ENCODE measurements around the gene NRG3.

NRG3 gene

GRCh38 chr10:82821043-82821442, 946.0 kb downstream of the NRG3 start:
- ATAC-seq, result no peak
- TF ChIP-seq ZNF565 (CRISPR knock-in tag; conservative IDR thresholded peaks at IDR 0.05; ENCODE audit: low read depth), result no peak
- no peak for TF ChIP-seq ISL1 (CRISPR knock-in tag; IDR thresholded peaks at IDR 0.05)
- TF ChIP-seq, protein P1, sequence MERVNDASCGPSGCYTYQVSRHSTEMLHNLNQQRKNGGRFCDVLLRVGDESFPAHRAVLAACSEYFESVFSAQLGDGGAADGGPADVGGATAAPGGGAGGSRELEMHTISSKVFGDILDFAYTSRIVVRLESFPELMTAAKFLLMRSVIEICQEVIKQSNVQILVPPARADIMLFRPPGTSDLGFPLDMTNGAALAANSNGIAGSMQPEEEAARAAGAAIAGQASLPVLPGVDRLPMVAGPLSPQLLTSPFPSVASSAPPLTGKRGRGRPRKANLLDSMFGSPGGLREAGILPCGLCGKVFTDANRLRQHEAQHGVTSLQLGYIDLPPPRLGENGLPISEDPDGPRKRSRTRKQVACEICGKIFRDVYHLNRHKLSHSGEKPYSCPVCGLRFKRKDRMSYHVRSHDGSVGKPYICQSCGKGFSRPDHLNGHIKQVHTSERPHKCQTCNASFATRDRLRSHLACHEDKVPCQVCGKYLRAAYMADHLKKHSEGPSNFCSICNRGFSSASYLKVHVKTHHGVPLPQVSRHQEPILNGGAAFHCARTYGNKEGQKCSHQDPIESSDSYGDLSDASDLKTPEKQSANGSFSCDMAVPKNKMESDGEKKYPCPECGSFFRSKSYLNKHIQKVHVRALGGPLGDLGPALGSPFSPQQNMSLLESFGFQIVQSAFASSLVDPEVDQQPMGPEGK (CRISPR knock-in tag; IDR thresholded peaks at IDR 0.05; ENCODE audit: borderline replicate concordance), result no peak
- no peak for TF ChIP-seq ZFP30 (CRISPR knock-in tag; IDR thresholded peaks at IDR 0.05)
- TF ChIP-seq ESRRG (CRISPR knock-in tag; IDR thresholded peaks at IDR 0.05), result no peak

DNA sequence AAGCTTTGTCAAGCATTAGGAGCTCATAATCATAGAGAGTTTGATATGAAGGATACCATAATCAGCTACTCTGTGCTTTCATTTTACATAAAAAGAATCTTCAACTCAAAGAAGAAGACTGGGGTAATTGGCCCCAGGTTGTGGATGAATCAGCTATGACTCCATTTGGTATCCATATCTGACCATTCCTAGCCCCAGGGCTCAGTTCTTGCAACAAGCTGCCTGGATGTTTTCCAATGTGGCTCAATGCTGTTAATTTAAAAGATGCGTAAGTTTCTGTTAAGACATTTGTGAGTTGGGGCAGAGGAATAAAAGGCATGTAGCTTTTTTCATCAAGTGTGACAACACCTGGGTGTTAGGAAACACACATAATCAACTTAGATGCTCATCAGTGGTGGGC, 951.1 kb downstream of the NRG3 start:
- peak; percentile 58 for ATAC-seq
- TF ChIP-seq ISL1 (CRISPR knock-in tag; IDR thresholded peaks at IDR 0.05) (no peak), PPARA (CRISPR knock-in tag; IDR thresholded peaks at IDR 0.05; ENCODE audit: borderline replicate concordance) (no peak), RARB (CRISPR knock-in tag; IDR thresholded peaks at IDR 0.05) (no peak), CREB5 (CRISPR knock-in tag; IDR thresholded peaks at IDR 0.05; ENCODE audit: low read depth) (no peak)
- TF ChIP-seq, protein P1 (CRISPR knock-in tag; IDR thresholded peaks at IDR 0.05; ENCODE audit: borderline replicate concordance), result no peak

- TF ChIP-seq CREB5 (CRISPR knock-in tag; IDR thresholded peaks at IDR 0.05; ENCODE audit: low read depth), result no peak
- ATAC-seq, result no peak
These were observed 952.9 kb downstream of the NRG3 start for GRCh38 chr10:82827901-82828300.

DNA sequence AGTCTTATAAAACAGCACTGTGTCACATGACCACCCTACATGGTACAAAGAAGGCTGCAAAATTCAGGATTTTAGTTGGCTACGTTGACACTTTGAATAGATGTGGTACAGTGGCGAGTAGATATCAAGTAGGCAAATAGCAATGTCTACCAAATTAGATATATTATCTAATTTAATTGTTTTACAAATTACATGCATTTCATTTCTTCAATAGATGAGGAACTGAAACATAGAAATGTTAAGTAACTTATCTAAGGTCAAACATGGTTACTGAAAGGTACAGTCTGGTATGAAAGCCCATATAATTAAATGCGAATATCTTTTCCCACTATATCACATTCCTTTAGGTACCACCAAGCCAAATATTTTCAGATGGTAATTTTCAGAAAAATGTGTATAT, 972.2 kb downstream of the NRG3 start:
- no peak for TF ChIP-seq OSR1 (CRISPR knock-in tag; IDR thresholded peaks at IDR 0.05)
- TF ChIP-seq ISL1 (CRISPR knock-in tag; IDR thresholded peaks at IDR 0.05), result no peak
- TF ChIP-seq CREB5 (CRISPR knock-in tag; IDR thresholded peaks at IDR 0.05; ENCODE audit: low read depth), result no peak
- TF ChIP-seq ZNF8 (CRISPR knock-in tag; IDR thresholded peaks at IDR 0.05), result no peak
- no peak for TF ChIP-seq BACH2 (CRISPR knock-in tag; IDR thresholded peaks at IDR 0.05; ENCODE audit: borderline replicate concordance)
- no peak for TF ChIP-seq ZFP30 (CRISPR knock-in tag; IDR thresholded peaks at IDR 0.05)
- no peak for TF ChIP-seq POU6F1 (CRISPR knock-in tag; IDR thresholded peaks at IDR 0.05; ENCODE audit: borderline replicate concordance, low read depth)
- no peak for TF ChIP-seq CSDC2 (CRISPR knock-in tag; IDR thresholded peaks at IDR 0.05)
- TF ChIP-seq, protein P2, sequence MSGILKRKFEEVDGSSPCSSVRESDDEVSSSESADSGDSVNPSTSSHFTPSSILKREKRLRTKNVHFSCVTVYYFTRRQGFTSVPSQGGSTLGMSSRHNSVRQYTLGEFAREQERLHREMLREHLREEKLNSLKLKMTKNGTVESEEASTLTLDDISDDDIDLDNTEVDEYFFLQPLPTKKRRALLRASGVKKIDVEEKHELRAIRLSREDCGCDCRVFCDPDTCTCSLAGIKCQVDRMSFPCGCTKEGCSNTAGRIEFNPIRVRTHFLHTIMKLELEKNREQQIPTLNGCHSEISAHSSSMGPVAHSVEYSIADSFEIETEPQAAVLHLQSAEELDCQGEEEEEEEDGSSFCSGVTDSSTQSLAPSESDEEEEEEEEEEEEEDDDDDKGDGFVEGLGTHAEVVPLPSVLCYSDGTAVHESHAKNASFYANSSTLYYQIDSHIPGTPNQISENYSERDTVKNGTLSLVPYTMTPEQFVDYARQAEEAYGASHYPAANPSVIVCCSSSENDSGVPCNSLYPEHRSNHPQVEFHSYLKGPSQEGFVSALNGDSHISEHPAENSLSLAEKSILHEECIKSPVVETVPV (CRISPR knock-in tag; IDR thresholded peaks at IDR 0.05), result no peak
- TF ChIP-seq TOX (CRISPR knock-in tag; IDR thresholded peaks at IDR 0.05; ENCODE audit: borderline replicate concordance), result no peak
- TF ChIP-seq ZFP3 (CRISPR knock-in tag; IDR thresholded peaks at IDR 0.05), result no peak
- TF ChIP-seq ZNF565 (CRISPR knock-in tag; conservative IDR thresholded peaks at IDR 0.05; ENCODE audit: low read depth), result no peak
- no peak for TF ChIP-seq ARNTL (CRISPR knock-in tag; IDR thresholded peaks at IDR 0.05; ENCODE audit: borderline replicate concordance, low read depth)
- TF ChIP-seq TCF4 (CRISPR knock-in tag; IDR thresholded peaks at IDR 0.05; ENCODE audit: borderline replicate concordance), result no peak
- TF ChIP-seq, protein P3, sequence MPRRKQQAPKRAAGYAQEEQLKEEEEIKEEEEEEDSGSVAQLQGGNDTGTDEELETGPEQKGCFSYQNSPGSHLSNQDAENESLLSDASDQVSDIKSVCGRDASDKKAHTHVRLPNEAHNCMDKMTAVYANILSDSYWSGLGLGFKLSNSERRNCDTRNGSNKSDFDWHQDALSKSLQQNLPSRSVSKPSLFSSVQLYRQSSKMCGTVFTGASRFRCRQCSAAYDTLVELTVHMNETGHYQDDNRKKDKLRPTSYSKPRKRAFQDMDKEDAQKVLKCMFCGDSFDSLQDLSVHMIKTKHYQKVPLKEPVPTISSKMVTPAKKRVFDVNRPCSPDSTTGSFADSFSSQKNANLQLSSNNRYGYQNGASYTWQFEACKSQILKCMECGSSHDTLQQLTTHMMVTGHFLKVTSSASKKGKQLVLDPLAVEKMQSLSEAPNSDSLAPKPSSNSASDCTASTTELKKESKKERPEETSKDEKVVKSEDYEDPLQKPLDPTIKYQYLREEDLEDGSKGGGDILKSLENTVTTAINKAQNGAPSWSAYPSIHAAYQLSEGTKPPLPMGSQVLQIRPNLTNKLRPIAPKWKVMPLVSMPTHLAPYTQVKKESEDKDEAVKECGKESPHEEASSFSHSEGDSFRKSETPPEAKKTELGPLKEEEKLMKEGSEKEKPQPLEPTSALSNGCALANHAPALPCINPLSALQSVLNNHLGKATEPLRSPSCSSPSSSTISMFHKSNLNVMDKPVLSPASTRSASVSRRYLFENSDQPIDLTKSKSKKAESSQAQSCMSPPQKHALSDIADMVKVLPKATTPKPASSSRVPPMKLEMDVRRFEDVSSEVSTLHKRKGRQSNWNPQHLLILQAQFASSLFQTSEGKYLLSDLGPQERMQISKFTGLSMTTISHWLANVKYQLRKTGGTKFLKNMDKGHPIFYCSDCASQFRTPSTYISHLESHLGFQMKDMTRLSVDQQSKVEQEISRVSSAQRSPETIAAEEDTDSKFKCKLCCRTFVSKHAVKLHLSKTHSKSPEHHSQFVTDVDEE (CRISPR knock-in tag; IDR thresholded peaks at IDR 0.05), result no peak
- ATAC-seq, result no peak
